Activated naive CD4-positive, alpha-beta T cell treated with Interleukin-2 at 50 U/mL for 16 hours (primary cell): ENCODE data around the gene DNMT1.
A peak's percentile ranks its signal among the peaks of the same experiment; 100 is the strongest.
"Not testable (repeated sequence)": the region's sequence is repeated elsewhere in the genome, so short reads cannot be mapped to it uniquely, and the experiment has no call there.

Experiments used
- DNase-seq: peaks from one replicate; pipeline ENCODE4 v3.0.0-alpha.2; 2020

DNMT1 gene

DNA sequence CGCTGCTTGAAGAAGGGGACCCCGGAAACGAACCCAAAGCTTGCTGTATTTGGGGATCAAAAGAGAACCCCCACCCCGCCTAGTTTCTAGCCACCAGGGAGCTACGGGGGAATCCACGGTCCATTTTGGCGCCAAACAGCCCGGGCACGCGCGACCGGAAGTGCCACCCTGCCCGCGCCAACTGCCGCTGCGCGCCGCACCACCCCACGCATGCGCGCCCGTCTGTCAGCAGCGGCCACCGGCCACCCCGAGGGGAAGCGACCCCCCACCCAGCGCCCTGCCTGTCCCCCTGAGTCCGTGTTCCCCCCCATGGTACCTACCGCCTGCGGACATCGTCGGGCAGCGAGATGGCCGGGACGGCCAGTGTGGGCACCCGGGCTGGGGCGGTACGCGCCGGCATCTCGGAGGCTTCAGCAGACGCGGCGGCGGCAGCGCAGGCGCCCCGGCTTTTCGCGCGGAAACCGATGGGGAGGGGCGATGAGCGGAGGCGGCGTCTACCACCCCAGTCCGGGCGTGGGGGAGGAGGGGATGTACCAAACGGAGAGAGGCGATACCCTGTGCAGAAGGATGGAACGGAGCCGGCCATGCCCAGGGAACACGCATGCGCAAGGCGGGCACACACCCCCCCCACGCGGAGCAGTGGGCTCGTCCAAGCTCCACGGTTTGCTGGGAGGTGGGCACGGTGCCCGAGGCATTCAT, at the start of gene DNMT1:
Gene DNMT1, minus strand, starts transcription at position 454 of the 699 bp plus-strand sequence. Its CDS starts 54 bp downstream, at position 400.
- DNase-seq = peak; percentile 98

DNA sequence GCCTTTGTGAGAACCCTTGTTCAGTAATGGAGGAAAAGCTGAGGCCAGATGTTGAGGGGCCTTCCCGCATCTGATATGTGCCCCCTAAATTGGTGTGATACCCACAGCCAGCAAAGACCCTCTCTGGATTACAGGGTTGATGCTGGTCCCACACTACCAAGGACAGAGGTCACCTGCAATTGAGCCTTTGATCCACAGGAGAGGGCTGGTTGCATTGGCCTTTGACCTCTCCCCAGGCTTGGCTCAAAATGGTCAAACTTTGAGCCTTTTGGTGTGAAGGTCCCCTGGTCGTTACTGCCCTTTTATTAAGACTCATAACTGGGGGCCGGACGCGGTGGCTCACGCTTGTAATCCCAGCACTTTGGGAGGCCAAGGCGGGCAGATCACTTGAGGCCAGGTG, 48.9 kb upstream of the DNMT1 start:
- DNase-seq = no peak

DNA sequence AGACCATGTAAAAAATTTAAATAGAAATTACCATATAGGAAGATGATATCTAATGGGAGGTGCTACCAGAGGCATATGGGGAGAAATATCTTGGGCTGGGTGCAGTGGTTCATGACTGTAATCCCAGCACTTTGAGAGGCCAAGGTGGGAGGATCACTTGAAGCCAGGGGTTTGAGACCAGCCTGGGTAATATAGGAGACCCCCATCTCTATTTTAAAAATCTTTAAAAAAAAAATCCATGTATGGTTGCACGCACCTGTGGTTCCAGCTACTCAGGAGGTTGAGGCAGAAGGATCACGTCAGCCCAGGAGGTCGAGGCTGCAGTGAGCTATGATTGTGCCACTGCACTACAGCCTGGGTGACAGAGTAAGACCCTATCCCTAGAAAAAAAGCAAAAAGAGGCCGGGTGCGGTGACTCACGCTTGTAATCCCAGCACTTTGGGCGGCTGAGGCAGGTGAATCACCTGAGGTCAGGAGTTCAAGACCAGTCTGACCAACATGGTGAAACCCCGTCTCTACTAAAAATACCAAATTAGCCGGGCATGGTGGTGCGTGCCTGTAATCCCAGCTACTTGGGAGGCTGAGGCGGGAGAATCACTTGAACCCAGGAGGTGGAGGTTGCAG, 47.2 kb upstream of the DNMT1 start:
- not testable (repeated sequence) for DNase-seq

DNA sequence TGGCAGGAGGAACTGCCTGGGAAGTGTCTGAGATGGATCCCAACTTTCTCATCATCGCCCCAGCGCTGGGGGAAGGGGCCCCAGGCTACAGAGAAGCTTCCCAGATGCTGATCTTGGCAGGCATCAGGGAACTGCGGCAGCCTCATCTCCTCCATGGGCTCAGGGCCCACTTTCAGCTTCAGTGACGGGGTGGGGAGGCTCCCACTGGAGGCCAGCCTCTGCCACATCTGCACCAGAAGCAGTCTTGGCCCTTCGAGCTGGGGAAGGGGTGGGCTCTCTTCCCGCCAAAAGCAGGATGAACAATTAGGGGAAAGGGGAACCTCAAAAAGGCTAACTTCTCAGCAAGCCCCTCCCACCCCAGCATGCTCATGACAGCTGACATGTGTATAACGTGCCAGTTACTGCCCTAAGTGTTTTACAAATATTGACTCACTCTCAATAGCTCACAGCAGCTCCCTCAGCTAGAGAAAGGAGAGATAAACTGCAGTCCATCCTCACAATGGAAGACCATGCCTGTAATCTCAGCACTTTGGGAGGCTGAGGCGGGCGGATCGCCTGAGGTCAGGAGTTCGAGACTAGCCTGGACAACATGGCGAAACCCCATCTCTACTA, 43.5 kb upstream of the DNMT1 start:
- no peak for DNase-seq

DNA sequence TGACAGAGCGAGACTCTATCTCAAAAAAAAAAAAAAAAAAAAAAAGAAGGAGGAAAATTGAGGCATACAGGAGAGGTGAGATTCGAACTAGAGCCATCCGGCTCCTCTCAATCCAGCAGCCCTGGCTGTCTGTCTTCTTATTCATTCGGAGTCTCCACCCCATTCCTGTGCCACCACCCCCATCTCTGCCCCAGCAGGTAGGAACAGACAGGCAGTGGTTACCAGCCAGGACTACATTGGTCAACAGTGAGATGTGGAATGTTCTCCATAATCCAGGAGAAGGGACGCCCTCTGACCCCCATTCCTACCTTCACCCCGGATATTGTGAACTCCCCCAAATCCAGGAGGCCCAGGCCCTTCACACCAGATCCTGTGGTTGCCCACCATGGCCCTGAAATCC, 42.9 kb upstream of the DNMT1 start:
- DNase-seq = no peak

DNA sequence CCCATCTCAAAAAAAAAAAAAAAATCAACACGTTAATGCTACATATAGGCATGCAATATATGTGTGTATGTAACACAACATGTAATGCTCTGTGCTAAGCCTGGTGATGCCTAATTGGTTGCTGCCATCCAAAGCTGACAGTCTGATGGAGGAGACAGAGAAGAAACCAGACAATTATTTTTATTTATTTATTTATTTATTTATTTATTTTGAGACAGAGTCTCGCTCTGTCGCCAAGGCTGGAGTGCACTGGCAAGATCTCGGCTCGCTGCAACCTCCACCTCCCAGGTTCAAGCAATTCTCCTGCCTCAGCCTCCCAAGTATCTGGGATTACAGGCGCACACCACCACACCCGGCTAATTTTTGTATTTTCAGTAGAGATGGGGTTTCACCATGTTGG, 40.7 kb upstream of the DNMT1 start:
- not testable (repeated sequence) for DNase-seq

DNA sequence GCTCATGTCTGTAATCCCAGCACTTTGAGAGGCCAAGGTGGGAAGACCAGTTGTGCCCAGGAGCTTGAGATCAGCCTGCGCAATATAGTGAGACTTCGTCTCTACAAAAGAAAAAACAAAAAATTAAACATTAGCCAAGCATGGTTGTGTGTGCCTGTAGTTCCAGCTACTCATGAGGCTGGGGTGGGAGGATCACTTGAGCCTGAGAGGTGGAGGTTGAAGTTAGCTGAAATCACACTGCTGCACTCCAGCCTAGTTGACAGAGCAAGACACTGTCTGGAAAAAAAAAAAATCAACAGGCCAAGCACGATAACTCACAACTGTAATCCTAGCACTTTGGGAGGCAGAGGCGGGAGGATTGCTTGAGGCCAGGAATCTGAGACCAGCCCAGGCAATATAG, 40.2 kb upstream of the DNMT1 start:
- no peak for DNase-seq

DNA sequence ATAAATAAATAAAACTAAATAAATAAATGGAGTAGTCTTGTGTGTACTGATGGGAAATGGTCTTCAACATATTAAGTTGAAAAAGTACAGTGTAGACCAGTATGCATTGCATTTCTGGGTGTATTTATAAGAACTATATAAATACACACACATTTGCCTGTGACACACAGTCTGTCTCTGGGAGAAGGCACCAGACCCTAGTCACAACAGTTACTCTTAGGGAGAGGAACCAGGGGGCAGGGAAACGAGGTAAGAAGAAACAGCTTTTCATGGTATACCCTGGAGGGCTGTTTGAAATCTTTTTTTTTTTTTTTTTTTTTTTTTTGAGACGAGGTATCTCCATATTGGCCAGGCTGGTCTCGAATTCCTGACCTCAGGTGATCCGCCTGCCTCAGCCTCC, 39.2 kb upstream of the DNMT1 start:
- no peak for DNase-seq

DNA sequence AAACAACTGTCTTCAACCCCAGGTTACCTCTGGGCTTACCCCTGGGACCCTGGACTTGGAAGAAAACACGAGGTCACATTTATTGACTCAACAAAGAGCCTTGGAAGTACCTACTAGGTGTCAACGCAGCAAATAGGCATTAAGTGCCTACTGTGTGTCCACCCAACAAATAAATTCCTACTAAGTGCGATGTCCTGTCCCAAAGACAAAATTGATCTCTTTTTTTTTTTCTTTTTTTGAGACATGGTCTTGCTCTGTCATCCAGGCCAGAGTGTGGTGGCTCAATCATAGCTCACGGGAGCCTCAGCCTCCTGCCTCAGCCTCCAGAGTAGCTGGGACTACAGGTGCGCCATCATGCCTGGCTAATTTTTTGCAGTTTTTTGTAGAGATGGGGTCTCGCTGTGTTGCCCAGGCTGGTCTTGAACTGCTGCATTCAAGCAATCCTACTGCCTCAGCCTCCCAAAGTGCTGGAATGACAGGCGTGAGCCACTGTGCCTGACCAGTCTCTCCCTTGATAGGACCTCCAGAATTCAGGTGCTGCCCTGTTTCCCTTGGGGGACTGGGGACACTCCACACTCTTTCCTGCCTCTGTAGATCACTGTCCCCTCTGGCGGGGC, 37.0 kb upstream of the DNMT1 start:
- DNase-seq = no peak

DNA sequence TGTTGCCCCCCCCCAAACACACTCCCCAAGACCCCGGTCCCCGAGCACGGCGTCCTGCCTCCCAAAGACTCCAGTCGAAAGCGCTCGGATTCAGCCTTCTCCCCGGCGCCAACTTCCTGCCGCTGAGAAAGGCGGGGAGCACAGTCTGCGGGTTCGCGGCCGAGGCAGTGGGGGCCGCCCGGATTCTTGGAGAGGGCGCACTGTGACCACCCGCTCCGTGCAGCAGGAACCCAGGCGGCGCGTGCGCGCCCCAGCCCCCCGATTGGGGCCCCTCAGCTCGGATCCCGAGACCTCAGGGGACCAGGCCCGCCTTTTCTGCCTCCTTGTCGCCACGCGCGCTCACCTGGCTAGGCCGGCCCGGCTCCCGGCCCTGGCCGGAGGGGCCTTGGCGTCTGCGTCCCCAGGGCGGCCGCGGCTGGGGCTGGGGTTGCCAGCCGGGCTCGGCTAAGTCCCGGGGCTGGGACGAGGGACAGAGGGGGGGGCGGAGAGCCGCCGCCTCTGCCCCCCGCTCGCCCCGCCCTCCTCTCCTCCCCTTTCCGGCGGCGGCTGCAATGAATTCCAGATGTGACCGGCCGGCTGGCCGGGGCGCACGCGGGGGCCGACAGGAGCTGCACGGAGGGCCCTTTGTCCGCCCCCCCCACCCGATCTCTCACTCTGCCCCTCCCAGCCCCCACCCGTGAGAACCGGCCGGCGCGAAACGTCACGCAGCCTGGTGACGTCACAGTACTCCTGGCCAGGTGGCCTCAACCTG, 36.3 kb upstream of the DNMT1 start, which contains the start of gene S1PR2:
Gene S1PR2, minus strand, starts transcription at position 471 of the 751 bp plus-strand sequence. CDS start 6,426 bp downstream, outside the sequence.
- peak; percentile 72 for DNase-seq

DNA sequence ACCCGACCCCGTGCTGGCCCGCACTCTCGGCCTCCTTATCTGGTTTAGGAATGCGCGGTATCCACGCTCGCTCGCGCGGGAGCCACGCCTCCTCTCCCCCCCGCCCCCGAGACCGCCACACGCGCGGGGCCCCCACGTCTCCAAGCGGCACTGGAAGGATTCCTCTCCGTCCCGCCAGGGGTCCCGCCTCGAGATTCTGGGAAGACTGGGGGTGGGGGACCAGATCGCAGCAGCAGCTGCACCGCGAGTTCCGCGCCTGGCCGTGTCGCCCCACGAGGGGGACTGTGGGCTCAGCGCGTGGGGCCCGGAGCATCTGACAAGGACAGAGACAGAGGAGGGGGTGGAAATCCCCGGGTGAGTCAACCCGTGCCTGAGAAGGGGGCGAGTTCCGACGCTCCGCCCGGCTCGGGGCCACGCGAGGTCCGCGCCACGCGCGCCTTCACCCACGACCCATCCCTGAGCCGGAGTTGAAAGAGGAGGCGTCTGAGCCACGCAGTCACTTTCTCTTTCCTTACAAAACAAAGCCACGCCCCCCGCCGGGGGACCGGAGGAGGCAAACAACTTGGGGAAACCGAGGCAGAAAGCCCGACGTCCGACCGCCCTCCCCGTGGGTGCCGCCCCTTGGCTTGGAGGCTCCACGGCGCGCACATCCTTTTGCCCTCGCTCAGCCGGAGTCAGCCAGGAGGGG, 35.6 kb upstream of the DNMT1 start:
- peak; percentile 80 for DNase-seq

DNA sequence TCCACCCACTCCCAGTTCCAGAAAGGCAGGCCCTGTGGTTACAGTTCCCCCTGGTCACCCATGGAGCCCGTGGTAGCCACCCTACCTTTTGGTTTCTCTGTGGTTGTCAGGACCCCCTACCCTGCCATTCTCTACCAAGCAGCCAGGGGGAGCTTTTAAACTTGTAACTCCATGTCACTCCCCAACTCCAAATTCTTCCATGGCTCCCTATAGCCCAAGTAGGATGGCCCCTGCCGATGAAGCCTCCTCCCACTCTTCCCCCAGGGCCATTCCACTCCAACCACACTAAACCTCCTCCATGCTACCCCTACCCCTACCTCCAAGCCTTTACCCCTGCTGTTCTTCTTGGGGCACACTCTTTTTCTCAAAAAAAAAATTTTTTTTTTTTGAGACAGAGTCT, 34.2 kb upstream of the DNMT1 start:
- peak; percentile 31 for DNase-seq

DNA sequence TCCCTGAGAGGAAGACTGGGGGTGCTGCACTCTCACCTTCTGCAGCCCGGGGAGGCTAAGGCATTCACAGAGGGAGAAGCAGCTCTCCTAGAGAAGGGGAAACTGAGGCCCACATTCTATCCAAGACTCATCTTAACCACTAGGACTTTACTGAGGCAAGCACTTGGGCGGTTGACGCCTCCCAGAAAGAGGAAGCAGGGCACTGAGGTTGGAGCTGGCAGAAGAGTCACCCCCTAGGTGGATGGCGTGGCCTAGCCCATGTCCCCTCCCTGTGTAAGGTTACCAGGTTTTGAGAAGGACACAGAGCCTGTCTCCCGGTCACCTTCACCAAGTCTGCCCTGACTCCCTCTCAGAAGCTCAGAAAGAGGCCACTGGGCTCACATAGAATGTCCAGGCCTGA, 33.6 kb upstream of the DNMT1 start:
- no peak for DNase-seq

DNA sequence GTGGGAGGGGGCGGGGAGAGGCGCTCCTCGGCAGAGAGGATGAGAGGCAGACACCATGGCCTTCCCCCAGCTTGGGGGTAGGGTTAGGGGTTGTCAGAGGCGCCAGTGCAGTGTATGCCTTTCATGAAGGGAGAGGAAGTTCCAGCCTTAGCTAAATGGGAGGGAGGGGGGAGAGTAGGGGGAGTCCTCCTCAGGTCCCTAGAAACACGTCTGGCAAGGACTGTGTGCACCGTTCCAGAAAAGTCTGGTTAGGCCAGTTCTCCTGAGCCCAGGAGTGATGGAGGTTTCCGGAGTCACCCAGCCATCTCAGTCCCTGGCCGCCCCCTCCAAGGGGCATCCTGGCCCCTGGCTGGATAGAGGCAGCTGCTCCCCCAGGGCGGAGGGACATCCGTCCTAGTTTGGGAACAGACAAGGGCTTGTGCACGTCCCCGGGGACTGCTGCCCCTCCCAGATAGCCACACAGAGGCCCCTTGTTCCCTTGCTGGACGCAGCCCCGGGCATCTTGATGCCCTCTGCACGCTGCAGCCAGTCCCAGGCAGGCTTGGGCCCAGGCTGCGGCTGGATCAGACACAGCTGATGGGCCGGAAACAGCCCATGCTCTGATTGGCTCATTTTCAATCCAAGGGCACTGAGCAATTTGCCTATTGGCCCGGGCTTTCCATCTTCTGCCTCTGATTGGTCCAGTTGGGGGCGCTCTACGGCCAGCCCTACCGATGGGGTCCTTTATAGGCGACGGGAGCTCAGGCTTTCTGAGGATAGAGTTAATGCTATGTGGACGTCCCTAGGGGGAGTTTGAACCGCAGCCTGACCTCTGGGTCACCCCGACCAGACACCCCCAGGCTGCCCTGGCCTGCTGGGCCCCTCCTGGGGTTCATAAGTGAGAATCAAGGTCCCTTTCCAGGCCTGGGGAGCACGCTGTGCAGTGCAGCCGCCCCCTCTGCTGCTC, 32.5 kb upstream of the DNMT1 start:
- DNase-seq = no peak

DNA sequence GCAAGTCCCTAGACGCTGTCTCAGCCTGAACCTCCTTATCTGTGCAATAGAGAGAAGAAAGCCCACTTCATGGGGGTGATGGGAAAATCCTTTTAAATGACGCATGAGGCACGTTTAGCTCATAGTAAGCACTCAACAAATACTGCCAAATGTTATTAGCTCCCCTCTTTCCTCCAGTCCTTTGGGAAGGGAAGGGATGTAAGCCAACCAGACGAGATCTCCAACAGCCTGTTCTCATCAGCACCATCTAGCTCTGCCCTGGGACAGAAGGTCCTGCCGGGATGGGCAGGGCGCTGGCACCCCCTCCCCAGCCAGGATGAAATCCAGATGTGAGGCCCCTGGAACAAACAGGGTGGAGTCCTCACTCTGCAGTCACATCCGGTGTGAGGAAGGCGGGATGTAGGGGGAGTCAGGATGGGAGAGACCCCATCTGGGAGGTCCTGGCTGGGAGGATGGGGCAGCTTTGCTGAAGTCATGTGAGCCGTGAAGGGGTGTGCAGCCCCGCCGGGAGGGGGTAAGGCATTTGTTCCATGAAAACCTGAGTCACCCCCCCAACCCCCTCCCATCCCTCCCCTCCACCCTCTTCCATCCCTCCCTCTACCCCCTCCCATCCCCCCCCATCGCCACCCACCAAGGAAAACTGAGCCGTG, 31.7 kb upstream of the DNMT1 start:
- no peak for DNase-seq

DNA sequence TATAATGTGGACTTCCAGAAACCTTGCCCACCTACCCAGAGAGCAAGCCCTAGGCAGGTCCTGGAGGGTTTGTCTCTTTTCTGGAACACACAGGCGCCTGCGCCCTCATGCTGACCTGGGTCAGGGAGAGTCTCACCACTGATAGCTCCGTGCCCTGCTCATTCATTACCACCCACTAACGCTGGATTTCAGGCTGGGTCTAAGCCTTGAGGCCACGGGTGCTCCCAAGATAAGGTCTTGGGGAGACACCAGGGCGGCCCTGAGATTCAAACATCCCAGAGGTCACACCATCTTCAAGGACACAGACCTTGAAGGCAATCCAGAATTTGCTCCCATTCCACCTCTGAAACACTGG, 31.2 kb upstream of the DNMT1 start:
- no peak for DNase-seq

DNA sequence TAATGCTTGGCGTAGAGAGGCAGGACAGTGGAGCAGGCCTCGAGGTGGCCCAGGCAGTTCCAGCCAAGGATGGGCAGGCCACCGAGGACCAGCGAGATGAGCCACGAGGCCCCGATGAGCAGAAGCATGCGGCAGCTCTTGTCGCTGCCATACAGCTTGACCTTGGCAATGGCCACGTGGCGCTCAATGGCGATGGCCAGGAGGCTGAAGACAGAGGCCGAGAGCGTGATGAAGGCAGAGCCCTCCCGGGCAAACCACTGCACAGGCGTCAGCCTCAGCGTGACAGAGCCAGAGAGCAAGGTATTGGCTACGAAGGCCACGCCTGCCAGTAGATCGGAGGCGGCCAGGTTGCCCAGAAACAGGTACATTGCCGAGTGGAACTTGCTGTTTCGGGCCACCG, 29.6 kb upstream of the DNMT1 start:
- no peak for DNase-seq

DNA sequence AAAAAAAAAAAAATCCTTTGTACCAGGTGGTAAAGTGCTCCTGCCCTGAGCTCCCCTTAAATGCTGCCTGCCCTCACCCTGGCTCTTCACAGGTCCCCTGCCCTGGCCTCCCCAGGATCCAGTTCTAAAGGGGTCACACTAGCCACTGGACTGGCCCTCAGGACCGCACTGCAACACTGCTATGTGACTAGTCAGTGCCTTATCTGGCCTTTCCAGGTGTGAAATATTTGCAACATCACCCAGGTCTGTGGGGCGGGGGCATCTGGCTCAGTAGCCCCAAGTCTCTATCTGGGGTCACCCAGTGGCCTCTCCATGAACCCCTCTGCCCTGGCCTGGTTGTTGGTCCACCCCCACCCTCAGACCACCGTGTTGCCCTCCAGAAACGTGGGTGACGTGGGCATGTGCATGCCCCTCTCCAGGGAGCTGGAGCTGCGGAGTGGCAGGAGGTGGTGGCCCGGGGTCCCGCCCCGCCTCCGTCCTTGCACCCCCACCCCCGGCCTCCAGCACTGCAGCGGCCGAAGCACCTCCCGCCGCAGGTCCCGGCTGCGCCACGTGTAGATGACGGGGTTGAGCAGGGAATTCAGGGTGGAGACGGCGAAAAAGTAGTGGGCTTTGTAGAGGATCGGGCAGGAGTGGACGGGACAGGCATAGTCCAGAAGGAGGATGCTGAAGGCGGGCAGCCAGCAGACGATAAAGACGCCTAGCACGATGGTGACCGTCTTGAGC, 28.9 kb upstream of the DNMT1 start:
- no peak for DNase-seq

DNA sequence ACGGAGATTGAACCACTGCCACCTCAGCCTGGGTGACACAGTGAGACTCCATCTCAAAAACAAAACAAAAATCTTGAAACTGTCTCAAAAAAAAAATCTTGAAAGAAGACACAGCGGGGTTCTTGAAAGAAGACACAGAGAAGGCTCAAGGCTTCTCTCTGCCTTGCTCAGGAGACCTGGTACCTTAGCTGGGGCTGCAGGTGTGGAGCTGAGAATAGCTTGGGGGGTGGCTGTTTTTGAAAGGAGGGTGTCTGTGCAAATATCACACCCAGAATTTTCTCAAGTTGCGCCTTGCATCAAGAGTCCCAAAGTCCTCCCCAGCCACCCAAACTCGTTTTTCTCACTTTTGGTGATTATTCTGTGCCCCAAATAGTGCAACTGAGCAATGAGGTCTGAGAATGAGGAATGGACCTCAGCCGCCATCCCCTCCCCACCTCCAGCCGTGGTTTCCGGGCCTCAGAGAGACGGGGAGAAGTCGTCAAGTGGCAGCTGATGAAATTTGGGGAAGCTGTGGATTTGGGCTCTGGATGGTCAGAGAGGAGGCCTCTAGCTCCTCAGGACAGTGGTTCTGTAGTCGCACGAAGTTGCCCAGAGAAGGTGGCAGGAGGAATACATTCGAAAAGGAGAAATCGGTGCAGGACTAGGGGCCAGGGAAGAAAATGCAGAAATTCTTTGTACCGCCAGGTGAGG, 27.6 kb upstream of the DNMT1 start:
- no peak for DNase-seq
